Neural cell (in vitro differentiated cells): ENCODE results near the gene ACP4. TPM values are rescaled to one million over a fixed set of nuclear protein-coding genes. Genes with fewer than 3 reads are reported as not detected.

Source experiments
- H2AFZ ChIP-seq: fragments of 200-600, 300-800 bp; sonication (generic), shearing (Covaris generic); 2 replicates; pipeline ENCODE4 v1.6.0; 2014; ENCODE audit warnings: low read depth, mild to moderate bottlenecking, antibody characterized with exemption, low read length, moderate library complexity
- H3F3A ChIP-seq: fragments of 200-600 bp; shearing (Covaris generic); 2 replicates; pipeline ENCODE4 v1.6.1; 2016; ENCODE audit warnings: mild to moderate bottlenecking, moderate library complexity, mixed read lengths, antibody characterized with exemption, low read length; ENCODE audit not compliant: insufficient read depth, poor library complexity, severe bottlenecking
- H3K27ac ChIP-seq: fragments of 200-600, 300-800 bp; sonication (generic), shearing (Covaris generic); 2 replicates; pipeline ENCODE4 v1.5.1; 2014; ENCODE audit warnings: mild to moderate bottlenecking, low read length, moderate library complexity
- H3K27me3 ChIP-seq: fragments of 300-800, 200-600 bp; sonication (generic), shearing (Covaris generic); 2 replicates; pipeline ENCODE4 v1.6.0; 2014; ENCODE audit warnings: mild to moderate bottlenecking, low read depth, low read length, moderate library complexity; ENCODE audit not compliant: insufficient read depth
- H3K36me3 ChIP-seq: fragments of 300-800, 200-600 bp; sonication (generic), shearing (Covaris generic); 2 replicates; pipeline ENCODE4 v1.5.1; 2014; ENCODE audit warnings: mild to moderate bottlenecking, antibody characterized with exemption, low read length, moderate library complexity; ENCODE audit not compliant: insufficient read depth
- H3K4me2 ChIP-seq: fragments of 300-800, 200-600 bp; sonication (generic), shearing (Covaris generic); 2 replicates; pipeline ENCODE4 v1.6.0; 2014; ENCODE audit warnings: mild to moderate bottlenecking, low read length
- H3K4me3 ChIP-seq: fragments of 300-800, 200-600 bp; sonication (generic), shearing (Covaris generic); 2 replicates; pipeline ENCODE4 v1.5.1; 2014; ENCODE audit warnings: mild to moderate bottlenecking, low read length, moderate library complexity
- H3K79me2 ChIP-seq: fragments of 200-600 bp; shearing (Covaris generic); replicated peaks from 2 replicates; pipeline ENCODE4 v1.6.0; 2014; ENCODE audit warnings: mild to moderate bottlenecking, low read length, moderate library complexity; ENCODE audit not compliant: insufficient read depth
- H3K9ac ChIP-seq: fragments of 300-800, 200-600 bp; sonication (generic), shearing (Covaris generic); 2 replicates; pipeline ENCODE4 v1.6.1; 2016; ENCODE audit warnings: mild to moderate bottlenecking, low read length, mixed read lengths
- H3K9me2 ChIP-seq: fragments of 200-600 bp; shearing (Covaris generic); 2 replicates; pipeline ENCODE4 v1.6.1; 2016; ENCODE audit warnings: mild to moderate bottlenecking, low read length, mixed read lengths; ENCODE audit not compliant: insufficient read depth
- H3K9me3 ChIP-seq: fragments of 200-600, 300-800 bp; sonication (generic), shearing (Covaris generic); 2 replicates; pipeline ENCODE4 v1.6.1; 2016; ENCODE audit warnings: mild to moderate bottlenecking, mixed run types, low read length, moderate library complexity, mixed read lengths
- H4K20me1 ChIP-seq: fragments of 200-600 bp; shearing (Covaris generic); 2 replicates; pipeline ENCODE4 v1.6.1; 2016; ENCODE audit warnings: mild to moderate bottlenecking, mixed run types; ENCODE audit not compliant: insufficient read depth
- CTCF ChIP-seq: fragments of 450-650 bp; IDR thresholded peaks from 2 replicates; pipeline ENCODE4 v1.5.1; 2014; ENCODE audit warnings: antibody characterized with exemption, mild to moderate bottlenecking, moderate library complexity; ENCODE audit not compliant: poor library complexity, severe bottlenecking
- EP300 ChIP-seq: fragments of 450-650 bp; conservative IDR thresholded peaks from 2 replicates; pipeline ENCODE4 v1.6.1; 2014; ENCODE audit warnings: antibody characterized with exemption, mild to moderate bottlenecking, moderate library complexity; ENCODE audit not compliant: poor library complexity, severe bottlenecking
- EZH2 ChIP-seq: fragments of 200-600, 300-800 bp; shearing (Covaris generic), sonication (generic); IDR thresholded peaks from 2 replicates; pipeline ENCODE4 v1.6.1; 2014; ENCODE audit warnings: antibody characterized with exemption, low read length, borderline replicate concordance, mild to moderate bottlenecking; ENCODE audit not compliant: insufficient read depth, poor library complexity, severe bottlenecking
- MXI1 ChIP-seq: fragments of 450-650 bp; conservative IDR thresholded peaks from 2 replicates; pipeline ENCODE4 v1.6.1; 2014; ENCODE audit warnings: antibody characterized with exemption, mild to moderate bottlenecking; ENCODE audit not compliant: poor library complexity, severe bottlenecking
- POLR2AphosphoS5 ChIP-seq: IDR thresholded peaks from 2 replicates; pipeline ENCODE4 v1.6.1; 2012
- RAD21 ChIP-seq: fragments of 450-650 bp; conservative IDR thresholded peaks from 2 replicates; pipeline ENCODE4 v1.6.1; 2014; ENCODE audit warnings: antibody characterized with exemption, mild to moderate bottlenecking, moderate library complexity
- REST ChIP-seq: IDR thresholded peaks from 2 replicates; pipeline ENCODE4 v1.6.1; 2012; ENCODE audit warnings: borderline replicate concordance
- SMC3 ChIP-seq: fragments of 450-650 bp; conservative IDR thresholded peaks from 2 replicates; pipeline ENCODE4 v1.6.1; 2014; ENCODE audit warnings: antibody characterized with exemption, mild to moderate bottlenecking, moderate library complexity; ENCODE audit not compliant: poor library complexity
- TAF1 ChIP-seq: IDR thresholded peaks from 2 replicates; pipeline ENCODE4 v1.6.1; 2012; ENCODE audit warnings: low read depth
- polyA plus RNA-seq: library from polyadenylated mRNA; depleted of rRNA; stranded (reverse); fragments of >200 nt; gene quantifications from 2 replicates; pipeline ENCODE4 v1.2.3, GENCODE V29; 2014

ACP4 gene
- polyA plus RNA-seq, 1 donor from 2014 or later: not detected

GRCh38 chr19:50790922-50791467 lies 780 bp downstream of the ACP4 start:
- Histone ChIP-seq H3K9ac (no peak overlapping the region), H3K4me3 (no peak overlapping the region), H3K9me3 (no peaks in the 10 kb centered on the region)

DNA sequence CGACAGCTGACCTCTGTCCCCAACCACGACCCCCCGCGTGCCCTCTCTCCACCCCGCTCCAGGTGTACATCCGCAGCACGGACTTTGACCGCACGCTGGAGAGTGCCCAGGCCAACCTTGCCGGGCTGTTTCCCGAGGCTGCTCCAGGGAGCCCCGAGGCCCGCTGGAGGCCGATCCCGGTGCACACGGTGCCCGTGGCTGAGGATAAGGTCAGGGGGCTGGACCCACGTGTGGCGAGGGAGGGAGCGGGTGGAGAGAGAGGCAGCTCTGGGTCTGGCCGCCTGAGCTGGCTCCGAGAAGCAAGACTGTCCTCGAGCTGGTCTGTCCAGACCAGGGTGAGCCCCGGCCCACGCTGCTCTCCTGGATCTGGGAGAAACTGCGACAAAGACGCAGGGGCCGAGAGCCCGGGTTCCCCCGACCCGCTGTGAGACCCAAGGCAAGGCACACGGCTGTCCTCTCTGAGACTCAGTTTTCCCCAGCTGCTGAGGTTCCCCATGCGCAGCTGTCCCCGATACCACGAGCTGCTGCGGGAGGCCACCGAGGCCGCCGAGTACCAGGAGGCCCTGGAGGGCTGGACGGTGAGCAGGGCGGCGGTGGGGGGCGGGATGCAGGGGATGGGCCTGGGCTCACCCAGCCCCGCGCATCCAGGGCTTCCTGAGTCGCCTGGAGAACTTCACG lies 1.5 kb downstream of the ACP4 start:
- Histone ChIP-seq H3F3A (no peaks in the 10 kb centered on the region), H3K27me3 (no peaks in the 10 kb centered on the region), H3K9me3 (no peaks in the 10 kb centered on the region), H3K27ac (no peak overlapping the region), H3K9me2 (no peaks in the 10 kb centered on the region), H3K4me2 (no peak overlapping the region), H3K4me3 (no peak overlapping the region), H3K79me2 (no peaks in the 10 kb centered on the region), H4K20me1 (no peaks in the 10 kb centered on the region), H3K9ac (no peak overlapping the region), H2AFZ (no peak overlapping the region), H3K36me3 (no peaks in the 10 kb centered on the region)
- TF ChIP-seq SMC3: no peak
- TF ChIP-seq POLR2AphosphoS5: no peak
- TF ChIP-seq MXI1: no peak
- no peak for TF ChIP-seq CTCF
- TF ChIP-seq TAF1: no peak

More at GRCh38 chr19:50790922-50791467, 780 bp downstream of the ACP4 start:
- no peaks in the 10 kb centered on the region for H4K20me1 ChIP-seq
- no peaks in the 10 kb centered on the region for H3K9me2 ChIP-seq
- no peaks in the 10 kb centered on the region for H3F3A ChIP-seq
- no peak overlapping the region for H3K27ac ChIP-seq
- H2AFZ ChIP-seq: no peak overlapping the region
- no peak overlapping the region for H3K4me2 ChIP-seq
- TF ChIP-seq MXI1 (no peak), REST (no peak), TAF1 (no peak), EP300 (no peak), POLR2AphosphoS5 (no peak), RAD21 (no peak), SMC3 (no peak), EZH2 (no peak), CTCF (no peak)
- H3K27me3 ChIP-seq: no peaks in the 10 kb centered on the region
- no peaks in the 10 kb centered on the region for H3K79me2 ChIP-seq
- H3K36me3 ChIP-seq: no peaks in the 10 kb centered on the region
